HG03354 (cell line): ENCODE results near the gene AFMID.

ENCODE experiments used
- ATAC-seq: cut with Tn5 transposase; IDR thresholded peaks from one replicate; pipeline ENCODE4 v1.9.1; 2021; ENCODE audit warnings: mild to moderate bottlenecking; ENCODE audit not compliant: unreplicated experiment, poor library complexity, severe bottlenecking

The AFMID gene

GRCh38 chr17:78214016-78214705, 27.0 kb downstream of the AFMID start, which contains the start of gene BIRC5:
Gene BIRC5, plus strand, starts transcription at chr17:78214253. Its CDS starts 64 bp downstream, at chr17:78214317.
- ATAC-seq: peak; percentile 93

DNA sequence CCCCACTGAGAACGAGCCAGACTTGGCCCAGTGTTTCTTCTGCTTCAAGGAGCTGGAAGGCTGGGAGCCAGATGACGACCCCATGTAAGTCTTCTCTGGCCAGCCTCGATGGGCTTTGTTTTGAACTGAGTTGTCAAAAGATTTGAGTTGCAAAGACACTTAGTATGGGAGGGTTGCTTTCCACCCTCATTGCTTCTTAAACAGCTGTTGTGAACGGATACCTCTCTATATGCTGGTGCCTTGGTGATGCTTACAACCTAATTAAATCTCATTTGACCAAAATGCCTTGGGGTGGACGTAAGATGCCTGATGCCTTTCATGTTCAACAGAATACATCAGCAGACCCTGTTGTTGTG, 27.5 kb downstream of the AFMID start:
- ATAC-seq: no peak

GRCh38 chr17:78219396-78220150, 32.4 kb downstream of the AFMID start:
- ATAC-seq: no peak

GRCh38 chr17:78223061-78223460, 35.9 kb downstream of the AFMID start:
- no peak for ATAC-seq

- ATAC-seq: no peak
Measured at GRCh38 chr17:78223765-78224164, 36.6 kb downstream of the AFMID start.

- no peak for ATAC-seq
Measured at GRCh38 chr17:78224231-78225087, 37.3 kb downstream of the AFMID start.

DNA sequence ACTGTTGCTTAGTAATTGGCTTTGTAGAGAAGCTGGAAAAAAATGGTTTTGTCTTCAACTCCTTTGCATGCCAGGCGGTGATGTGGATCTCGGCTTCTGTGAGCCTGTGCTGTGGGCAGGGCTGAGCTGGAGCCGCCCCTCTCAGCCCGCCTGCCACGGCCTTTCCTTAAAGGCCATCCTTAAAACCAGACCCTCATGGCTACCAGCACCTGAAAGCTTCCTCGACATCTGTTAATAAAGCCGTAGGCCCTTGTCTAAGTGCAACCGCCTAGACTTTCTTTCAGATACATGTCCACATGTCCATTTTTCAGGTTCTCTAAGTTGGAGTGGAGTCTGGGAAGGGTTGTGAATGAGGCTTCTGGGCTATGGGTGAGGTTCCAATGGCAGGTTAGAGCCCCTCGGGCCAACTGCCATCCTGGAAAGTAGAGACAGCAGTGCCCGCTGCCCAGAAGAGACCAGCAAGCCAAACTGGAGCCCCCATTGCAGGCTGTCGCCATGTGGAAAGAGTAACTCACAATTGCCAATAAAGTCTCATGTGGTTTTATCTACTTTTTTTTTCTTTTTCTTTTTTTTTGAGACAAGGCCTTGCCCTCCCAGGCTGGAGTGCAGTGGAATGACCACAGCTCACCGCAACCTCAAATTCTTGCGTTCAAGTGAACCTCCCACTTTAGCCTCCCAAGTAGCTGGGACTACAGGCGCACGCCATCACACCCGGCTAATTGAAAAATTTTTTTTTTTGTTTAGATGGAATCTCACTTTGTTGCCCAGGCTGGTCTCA, 38.1 kb downstream of the AFMID start:
- no peak for ATAC-seq

- ATAC-seq: no peak
Measured at GRCh38 chr17:78226055-78226758, 39.0 kb downstream of the AFMID start.

DNA sequence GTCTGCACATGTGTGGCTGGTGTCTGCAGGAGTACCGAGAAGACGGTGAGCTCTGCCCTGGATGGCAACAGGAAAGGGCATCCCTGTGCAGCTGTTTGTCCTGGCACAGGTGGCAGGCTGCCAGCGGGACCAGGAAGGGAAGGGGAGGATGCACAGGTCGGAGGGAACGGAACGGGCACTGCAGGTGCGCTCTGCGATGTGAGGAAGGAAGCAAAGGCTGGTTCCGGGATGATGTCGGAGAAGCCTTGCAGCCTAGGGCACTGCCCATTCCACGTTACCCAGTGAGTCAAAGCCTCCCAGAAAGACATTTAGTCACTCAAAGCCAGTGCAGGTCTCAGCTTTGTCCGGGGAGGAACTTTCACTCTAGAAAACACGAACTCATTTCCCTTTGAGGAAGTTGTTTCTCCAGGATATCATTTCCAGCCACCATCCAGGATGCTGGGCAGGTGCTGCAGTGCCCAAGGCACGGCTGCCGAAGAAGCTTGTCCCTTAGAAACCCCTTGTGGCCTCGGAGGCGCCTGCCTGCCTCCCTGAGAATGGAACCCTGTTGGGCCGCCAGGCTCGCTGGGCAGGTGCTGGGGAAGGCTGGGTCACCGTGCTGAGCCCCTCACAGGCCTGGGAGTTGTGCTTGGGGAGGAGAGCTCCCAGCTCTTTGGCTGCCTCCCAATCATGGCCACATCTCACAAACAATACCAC, 39.7 kb downstream of the AFMID start:
- ATAC-seq: no peak

DNA sequence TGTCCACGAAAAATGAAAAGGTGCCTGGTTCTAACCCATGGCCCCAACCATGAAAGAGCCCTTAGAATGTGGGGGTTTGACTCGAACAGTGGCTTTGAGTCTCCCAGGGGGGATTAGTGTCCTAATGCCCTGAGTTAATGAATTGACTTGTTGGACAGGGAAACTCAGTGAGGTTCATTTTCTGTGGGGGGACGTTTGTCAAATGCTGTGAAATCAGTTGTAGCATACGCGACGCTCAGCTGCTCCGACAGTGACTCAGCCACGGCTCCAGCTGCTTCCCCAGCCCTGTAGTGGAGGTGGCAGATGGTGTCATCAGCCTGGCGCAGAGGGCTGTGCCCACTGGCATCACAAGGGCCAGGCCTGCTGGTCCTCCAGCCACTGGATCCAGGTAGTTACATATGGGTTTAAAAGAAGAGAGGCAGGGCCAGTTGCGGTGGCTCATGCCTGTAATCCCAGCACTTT, 40.3 kb downstream of the AFMID start:
- no peak for ATAC-seq

- ATAC-seq: no peak
Measured at GRCh38 chr17:78228176-78228575, 41.0 kb downstream of the AFMID start.

- ATAC-seq: no peak
Measured at GRCh38 chr17:78230252-78230962, 43.2 kb downstream of the AFMID start.

DNA sequence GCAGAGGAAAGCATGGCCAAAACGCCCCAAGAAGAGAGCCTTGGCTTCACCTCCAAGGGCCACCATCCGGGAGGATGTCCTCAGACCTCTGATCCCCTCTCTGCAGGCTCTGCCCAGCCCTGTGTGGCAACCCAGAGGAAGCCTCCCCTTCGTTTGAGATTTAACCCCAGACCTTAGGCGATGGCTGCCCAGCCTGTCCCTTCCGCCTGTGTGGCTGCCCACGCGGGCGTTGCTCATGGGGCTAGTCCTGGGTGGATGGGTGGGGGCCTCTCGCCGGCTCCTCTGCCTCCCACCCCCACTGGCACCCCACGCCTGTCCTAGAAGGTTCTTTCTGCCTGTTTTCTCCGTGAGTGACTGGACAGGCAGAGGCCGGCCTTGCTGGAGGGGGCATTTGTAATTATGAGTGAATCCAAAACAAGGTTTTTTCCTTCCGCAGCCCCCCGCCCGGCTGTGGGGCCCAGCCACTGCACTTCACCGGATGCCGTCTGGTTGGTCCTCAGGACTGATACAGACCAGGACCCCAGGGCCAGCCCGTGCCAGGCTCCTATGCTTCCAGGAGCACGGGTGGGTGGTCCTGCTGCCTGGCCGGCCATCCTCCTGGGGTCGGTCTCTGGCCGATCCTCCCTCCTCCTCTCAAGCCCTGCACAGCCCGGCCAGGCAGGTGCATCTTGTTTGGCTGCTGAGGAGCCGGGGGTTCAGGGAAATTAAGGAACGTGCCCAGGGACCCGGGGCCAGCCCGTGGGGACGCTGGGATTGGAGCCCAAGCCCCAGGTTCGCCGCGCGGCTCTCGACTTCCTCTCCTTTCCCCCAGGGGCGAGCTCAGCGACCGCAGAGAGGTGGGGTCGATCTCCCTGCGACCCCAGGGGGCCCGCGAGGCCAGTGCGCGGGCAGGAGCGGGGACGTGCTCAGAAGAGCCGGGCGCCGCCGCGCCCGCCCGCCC, 44.1 kb downstream of the AFMID start, which contains the start of gene TMEM235:
Gene TMEM235 (plus strand): TSS at position 636 of the 940 bp plus-strand sequence. CDS start 393 bp downstream, outside the sequence.
- ATAC-seq: no peak

DNA sequence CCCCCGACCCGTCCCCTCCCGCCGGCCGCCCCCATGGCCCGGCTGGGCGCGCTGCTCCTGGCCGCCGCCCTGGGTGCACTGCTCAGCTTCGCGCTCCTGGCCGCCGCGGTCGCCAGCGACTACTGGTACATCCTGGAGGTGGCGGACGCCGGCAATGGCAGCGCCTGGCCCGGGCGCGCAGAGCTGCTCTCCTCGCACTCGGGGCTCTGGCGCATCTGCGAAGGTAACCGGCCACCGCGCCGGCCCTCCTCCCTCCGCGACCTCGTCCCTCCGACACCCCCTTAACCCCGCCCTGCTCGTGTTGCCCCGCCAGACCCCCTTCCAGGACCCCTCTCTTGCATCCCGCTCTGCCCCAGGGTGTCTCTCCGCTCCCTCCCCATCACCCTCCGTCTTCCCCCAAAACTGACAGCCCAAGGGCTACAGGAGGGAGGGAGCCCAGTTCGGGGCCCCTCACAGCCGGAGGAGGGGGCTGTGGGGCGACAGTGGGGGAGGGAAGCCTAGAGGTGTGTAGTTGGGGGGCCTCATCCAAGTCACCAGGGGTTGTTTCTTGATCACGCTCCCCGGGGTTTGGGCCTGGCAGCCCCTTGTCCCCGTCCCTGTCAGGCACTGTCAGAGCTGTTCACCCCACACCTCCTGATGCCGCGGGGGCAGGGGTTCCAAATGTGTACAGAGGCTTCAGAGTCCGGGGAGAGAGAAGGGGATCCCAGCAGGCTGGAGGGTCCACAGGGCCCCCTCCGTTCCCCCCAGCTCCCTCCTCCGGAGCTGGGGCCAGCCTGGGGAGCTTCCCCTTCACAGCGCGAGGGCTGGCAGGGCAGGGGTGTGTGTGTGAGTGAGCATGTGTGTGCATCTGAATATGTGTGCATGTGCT, 45.1 kb downstream of the AFMID start:
- ATAC-seq: no peak

- ATAC-seq: no peak
Measured at GRCh38 chr17:78232859-78233173, 45.7 kb downstream of the AFMID start.

GRCh38 chr17:78233678-78234077, 46.5 kb downstream of the AFMID start:
- ATAC-seq: no peak
